COLO668 (cell line): ENCODE measurements around the gene RAB1B.
"Not testable (repeated sequence)": the region's sequence is repeated elsewhere in the genome, so short reads cannot be mapped to it uniquely, and the experiment has no call there.

Experiments
- DNase-seq: peaks from one replicate; lab custom pipeline; 2025; ENCODE audit not compliant: unreplicated experiment; lab: John Stamatoyannopoulos, UW

Gene RAB1B

DNA sequence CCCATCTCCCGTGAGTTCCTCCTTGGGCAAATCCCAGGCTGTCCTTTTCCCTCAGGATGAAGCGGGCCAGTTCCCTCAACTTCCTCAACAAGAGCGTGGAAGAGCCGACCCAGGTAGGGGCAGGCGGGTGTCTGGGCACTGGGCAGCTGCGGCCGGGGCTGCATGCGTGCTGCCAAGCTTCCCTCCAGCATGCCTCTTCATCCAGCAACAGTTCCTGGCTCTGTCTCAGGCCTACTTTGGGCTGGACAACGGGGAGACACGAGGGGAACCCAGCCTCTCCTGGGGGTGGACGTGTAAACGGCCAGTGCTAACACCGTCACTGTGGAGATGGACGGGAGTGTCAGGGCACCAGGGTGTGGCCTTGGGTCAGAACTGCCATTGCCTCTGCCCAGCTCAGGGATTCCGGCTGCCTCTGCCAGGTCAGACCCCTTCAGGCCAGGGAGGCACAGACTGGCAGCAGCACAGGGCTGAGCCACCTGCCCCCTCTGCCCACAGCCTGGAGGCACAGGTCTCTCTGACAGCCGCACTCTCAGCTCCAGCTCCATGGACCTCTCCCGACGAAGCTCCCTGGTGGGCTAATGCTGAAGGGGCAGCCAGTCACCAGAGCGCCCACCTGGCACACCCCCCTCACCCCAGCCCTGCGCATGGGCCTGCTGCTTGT is 1.9 kb upstream of the RAB1B start:
- DNase-seq, result no peak

- no peak for DNase-seq
Measured at GRCh38 chr11:66267039-66267378, 1.4 kb upstream of the RAB1B start.

DNA sequence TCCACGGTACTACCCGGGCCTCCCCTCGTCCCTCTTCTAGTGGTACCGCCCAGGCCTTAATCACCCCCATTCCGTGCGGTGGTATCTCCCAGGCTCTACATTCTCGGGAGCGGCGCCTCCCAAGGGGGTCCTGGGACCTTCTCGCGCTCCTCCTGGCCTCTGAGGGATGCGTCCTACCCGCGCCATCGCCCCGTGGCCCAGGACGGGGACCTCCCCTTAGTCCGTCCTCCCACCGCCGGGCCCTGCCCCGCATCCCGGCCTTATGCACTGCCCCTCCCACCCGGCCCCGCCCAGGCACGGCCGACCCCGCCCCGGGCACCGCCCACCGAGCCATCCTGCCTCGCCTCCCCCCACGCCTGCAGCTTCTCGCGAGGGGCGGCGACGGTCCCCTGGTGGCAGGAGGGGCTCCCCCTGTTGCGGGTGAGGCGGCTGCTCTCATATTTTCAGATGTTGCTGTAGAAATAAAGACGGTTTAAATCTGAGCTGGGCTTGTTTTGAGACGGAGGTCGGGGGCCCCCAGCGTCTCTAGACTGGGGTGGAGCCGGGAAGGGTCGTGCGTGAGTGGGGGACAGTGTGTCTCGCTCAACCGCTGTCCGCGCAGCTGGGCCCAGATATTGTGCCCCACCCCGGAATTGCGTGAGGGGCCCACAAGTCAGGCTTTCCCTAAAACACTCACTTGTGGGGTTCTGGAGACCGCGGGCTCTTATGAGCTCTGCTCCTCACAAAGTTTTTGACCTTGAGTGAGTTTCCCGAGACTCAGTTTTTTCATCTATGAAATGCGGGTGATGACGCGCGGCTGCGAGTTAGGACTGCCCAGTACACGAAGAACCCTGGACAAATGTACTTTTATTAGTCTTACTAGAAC is 828 bp upstream of the RAB1B start:
- peak; percentile 79 for DNase-seq

- peak; percentile 34 for DNase-seq
Measured at GRCh38 chr11:66268952-66269905, 790 bp downstream of the RAB1B start.

DNA sequence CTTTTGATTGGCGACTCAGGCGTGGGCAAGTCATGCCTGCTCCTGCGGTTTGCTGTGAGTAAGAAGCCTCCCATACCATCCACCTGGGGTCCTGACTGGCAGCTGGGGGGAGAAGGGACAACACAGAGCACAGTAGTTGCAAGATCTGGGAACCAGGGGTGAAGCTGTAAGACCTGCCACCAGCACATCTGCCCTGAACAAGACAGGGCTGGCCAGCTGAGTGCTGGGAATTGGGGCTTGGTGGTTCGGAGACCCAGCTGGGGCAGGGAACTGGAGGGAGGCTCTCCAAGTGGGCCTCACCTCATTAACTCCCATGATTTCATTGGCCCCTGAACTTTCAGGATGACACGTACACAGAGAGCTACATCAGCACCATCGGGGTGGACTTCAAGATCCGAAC is 3.4 kb downstream of the RAB1B start:
- no peak for DNase-seq

DNA sequence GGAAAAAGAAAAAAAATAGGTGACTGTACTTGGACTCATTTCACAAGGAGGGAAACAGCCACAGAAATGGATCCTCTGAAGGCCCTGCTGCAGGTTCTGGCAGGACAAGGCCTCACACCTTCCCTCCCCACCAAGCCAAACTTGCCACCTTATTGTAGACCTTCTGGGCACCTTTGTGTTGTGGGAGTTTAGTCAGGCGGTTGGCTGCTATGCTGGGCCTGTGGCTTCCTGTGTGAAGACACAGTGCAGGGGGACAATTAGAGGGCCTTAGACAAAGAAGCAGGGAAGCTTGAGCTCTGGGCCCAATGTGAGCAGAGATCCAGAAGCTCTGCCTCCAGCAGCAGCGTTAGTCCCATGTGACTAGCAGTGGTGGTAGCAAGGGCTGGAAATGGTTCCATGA is 4.2 kb downstream of the RAB1B start:
- no peak for DNase-seq

DNA sequence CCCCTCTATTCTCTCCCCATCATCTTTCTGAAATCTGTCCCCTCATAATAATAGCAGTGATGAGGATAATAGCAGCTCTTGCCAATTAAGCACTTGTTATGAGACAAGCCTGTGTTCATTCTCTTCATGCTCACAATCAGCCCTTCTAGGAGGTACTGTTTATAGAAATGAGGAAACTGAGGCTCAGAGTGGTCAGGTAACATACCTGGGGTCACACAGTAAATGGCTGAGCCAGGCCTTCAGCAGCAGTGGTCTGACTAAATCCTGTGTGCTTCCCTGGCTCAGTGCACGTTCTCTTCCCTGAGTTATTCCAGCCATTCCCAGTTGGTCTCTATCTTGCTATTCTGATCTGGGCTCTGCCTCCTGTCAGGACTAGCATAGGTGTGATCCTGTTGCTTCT is 5.8 kb downstream of the RAB1B start:
- DNase-seq, result no peak

DNA sequence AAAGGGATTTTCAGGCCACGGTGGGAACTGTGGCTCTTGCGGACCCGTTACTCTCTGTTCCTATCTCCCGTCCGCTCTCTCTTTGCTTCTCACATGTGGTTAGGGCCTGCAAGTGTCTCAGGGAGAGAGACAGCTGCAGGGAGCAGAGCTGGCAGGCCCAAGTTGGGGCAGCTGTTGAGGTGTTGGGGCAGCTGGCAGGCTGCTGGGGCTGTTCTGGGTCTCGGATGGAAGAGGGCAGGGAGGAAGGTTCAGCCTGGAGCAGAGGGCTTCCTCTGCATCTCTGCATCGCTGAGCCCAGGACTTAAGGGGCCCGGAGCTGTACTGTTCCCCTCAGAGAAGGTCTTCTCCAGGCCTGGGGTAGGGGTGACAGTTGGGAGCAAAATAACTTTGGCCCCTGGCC is 7.0 kb downstream of the RAB1B start:
- DNase-seq, result no peak

DNA sequence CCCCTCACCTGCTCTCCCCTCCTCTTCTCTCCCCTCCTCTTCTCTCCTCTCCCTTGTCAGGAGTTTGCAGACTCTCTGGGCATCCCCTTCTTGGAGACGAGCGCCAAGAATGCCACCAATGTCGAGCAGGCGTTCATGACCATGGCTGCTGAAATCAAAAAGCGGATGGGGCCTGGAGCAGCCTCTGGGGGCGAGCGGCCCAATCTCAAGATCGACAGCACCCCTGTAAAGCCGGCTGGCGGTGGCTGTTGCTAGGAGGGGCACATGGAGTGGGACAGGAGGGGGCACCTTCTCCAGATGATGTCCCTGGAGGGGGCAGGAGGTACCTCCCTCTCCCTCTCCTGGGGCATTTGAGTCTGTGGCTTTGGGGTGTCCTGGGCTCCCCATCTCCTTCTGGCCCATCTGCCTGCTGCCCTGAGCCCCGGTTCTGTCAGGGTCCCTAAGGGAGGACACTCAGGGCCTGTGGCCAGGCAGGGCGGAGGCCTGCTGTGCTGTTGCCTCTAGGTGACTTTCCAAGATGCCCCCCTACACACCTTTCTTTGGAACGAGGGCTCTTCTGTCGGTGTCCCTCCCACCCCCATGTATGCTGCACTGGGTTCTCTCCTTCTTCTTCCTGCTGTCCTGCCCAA is 7.7 kb downstream of the RAB1B start:
- no peak for DNase-seq

DNA sequence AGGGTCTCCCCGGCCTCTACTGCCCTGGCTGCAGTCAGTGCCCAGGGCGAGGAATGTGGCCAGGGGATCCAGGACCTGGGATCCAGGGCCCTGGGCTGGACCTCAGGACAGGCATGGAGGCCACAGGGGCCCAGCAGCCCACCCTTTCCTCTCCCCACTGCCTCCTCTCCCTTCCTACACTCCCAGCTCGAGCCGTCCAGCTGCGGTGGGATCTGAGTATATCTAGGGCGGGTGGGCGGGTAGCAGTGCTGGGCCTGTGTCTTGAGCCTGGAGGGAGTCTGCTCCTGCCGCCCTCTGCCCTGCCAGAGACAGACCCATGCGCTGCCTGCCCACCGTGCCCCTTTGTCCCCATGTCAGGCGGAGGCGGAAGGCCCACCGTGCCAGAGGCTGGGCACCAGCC is 8.2 kb downstream of the RAB1B start:
- DNase-seq, result not testable (repeated sequence)

- DNase-seq, result not testable (repeated sequence)
Measured at GRCh38 chr11:66277064-66277463, 8.6 kb downstream of the RAB1B start.

GRCh38 chr11:66277471-66278362 is 9.3 kb downstream of the RAB1B start, which contains the start of gene CNIH2:
CNIH2 (plus strand) TSS chr11:66278175; CDS start chr11:66278457, 282 bp downstream.
- DNase-seq, result peak; percentile 74

DNA sequence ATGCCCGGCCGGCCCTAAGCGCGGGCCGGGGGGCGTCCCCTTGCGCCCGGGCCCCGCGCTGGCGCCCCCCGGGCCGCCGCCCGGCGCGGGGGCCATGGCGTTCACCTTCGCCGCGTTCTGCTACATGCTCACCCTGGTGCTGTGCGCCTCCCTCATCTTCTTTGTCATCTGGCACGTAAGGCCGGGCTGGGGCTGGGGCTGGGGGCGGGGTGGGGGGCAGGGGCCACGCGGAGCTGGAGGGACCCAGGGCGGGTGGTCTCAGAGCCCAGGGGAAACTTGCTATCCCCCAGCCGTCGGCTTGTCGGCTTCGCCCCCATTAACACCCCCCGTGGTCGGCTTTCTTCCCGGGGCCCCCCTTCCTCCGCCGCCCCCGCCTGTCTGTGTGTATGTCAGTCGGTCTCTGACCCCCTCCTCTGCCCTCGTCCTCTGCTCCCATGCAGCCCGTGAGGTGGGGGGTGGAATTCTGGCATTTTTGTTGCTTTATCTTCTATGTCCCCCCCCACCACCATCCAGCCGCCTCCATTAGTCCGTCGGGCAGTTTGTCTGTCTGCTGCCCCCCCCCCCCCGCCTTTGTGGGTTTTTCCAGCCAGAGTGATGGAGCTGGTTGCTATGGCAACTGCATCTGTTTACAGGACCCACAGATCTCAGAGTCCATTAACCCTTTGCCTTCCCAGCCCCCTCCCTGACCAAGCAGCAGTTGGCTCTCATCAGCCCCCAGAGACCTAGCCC is 10.1 kb downstream of the RAB1B start:
- peak; percentile 34 for DNase-seq

DNA sequence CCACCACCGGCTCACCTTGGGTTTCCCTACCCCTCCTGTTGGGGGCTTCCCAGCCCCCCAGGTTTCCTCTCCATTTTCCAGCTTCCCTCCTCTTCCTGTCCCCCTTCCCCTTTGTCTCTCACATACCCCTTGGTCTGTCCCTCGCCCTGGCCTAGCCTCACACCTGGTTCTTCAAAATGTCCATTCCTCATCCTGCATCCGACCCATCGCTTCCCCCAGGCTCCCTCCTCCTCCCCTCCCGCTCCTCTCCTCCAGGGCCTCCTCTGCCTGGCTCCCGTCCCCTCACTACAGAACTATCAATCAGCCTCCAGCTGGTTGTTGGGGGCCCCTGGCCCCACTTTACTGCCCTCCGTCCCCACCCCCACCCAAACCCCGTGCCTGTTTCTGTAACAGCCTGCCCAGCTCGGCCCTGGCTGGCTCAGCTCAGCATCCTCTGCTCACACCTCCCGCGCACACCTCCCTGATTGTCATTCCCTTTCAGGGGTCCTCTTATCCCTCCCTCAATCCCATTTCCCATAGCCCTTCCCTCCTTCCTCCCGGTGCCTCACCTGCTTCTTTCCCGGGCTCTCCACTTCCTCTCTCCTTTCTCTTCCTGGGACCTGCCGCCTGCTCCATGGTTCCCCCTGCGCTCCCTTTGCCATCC is 10.8 kb downstream of the RAB1B start:
- no peak for DNase-seq

GRCh38 chr11:66280428-66280827 is 12.0 kb downstream of the RAB1B start:
- no peak for DNase-seq

DNA sequence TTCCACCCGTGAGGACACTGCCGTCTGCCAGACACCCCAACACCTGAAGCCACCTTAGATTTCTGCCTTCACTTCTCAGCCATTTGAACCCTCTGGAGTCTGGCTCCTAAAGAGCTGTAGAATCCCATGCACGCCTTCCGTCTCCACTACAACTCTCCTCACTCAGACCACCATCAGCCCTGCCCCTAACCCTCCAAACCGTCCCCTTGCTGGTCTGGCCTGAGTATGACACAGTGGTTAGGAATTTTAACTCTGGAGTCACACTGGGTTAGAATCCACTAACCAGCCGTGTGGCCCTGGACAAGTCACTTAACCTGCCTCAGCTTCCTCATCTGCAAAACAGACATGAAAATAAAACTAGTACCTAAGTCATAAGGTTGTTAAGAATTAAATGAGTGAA is 12.6 kb downstream of the RAB1B start:
- no peak for DNase-seq

DNA sequence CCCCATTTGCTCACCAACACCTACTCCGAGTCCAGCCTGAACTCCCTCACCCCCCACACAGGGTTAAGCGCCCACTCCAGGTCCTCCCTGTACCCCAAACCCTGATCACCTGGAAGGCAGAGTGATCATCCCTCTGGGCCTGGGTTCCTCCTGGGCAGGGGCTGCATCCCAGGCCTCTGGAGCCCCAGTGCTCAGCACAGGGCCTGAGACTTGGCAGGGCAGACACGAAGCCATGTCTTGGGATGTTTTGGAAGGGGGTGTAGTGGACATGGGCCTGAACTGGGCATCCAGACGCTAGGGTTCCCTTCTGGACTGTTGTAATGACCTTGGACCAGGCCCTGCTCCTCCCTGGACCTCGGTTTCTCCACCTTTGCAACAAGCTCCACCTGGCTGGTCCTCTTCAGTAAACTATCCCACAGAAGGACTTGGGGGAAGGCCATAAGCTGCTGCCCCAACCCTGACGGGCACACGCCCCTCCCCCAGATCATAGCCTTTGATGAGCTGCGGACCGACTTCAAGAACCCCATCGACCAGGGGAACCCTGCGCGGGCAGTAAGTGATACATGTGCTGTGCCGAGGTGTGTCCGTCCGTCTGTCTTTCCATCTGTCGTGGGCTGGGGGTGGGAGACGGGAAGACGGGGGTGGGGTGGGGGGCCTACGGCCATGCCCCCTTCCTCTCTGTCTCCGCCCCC is 13.5 kb downstream of the RAB1B start:
- no peak for DNase-seq
